ENCODE data around the gene IGFBP6. TPM values are rescaled to one million over a fixed set of nuclear protein-coding genes. Genes with fewer than 3 reads are reported as not detected.

Gene IGFBP6
- total RNA-seq, 1 donor from 2014 or later: 20.8 TPM

DNA sequence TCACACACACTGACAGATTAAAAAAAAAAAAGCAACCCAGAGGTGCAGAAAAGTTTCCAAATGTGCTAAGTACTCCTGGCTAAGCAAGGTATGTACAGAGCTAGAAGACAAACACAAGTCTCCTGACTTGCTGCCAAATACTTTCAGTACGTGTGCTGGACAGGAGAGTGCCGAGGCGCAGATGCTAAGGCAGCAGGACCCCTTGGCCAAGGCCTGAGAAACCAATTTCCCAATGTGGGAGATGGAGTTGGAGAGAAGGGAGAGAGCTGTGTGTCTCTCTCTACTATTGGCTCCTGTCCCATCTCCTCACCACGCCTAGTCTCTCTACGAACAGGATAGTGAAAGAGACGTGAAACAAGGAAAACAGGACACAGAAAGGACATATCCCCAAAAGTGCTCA is 23.6 kb upstream of the IGFBP6 start:
- no peaks in the 10 kb centered on the region for H3K27me3 Mint-ChIP-seq (ENCODE audit: low read depth, unreplicated experiment)
- Histone ChIP-seq H3K27ac (ENCODE audit: low read depth, low read length) (no peak overlapping the region), H3K9me3 (ENCODE audit: insufficient read depth, low read depth, low read length) (no peaks in the 10 kb centered on the region), H3K9ac (ENCODE audit: low read length) (no peak overlapping the region), H2AFZ (ENCODE audit: low read depth, low read length) (no peak overlapping the region), H3K79me2 (ENCODE audit: insufficient read depth, low read length) (peaks cover 26% of the 10 kb centered on the region), H3K4me1 (ENCODE audit: insufficient read depth, low read length) (peaks cover 31% of the 10 kb centered on the region), H4K20me1 (ENCODE audit: insufficient read depth, low read length) (peaks cover 5% of the 10 kb centered on the region), H3K36me3 (ENCODE audit: insufficient read depth, low read length) (peaks cover 33% of the 10 kb centered on the region), H3K4me2 (ENCODE audit: low read length) (no peak overlapping the region), H3K4me3 (ENCODE audit: insufficient read depth, low read depth, low read length) (no peak overlapping the region), H3K27me3 (ENCODE audit: insufficient read depth, low read length) (no peaks in the 10 kb centered on the region)
- peaks cover 54% of the 10 kb centered on the region for H3K36me3 Mint-ChIP-seq (ENCODE audit: low read depth, unreplicated experiment)
- FAIRE-seq (no peak), DNase-seq (ENCODE audit: low read depth) (no peak)
- TF ChIP-seq, protein P1, sequence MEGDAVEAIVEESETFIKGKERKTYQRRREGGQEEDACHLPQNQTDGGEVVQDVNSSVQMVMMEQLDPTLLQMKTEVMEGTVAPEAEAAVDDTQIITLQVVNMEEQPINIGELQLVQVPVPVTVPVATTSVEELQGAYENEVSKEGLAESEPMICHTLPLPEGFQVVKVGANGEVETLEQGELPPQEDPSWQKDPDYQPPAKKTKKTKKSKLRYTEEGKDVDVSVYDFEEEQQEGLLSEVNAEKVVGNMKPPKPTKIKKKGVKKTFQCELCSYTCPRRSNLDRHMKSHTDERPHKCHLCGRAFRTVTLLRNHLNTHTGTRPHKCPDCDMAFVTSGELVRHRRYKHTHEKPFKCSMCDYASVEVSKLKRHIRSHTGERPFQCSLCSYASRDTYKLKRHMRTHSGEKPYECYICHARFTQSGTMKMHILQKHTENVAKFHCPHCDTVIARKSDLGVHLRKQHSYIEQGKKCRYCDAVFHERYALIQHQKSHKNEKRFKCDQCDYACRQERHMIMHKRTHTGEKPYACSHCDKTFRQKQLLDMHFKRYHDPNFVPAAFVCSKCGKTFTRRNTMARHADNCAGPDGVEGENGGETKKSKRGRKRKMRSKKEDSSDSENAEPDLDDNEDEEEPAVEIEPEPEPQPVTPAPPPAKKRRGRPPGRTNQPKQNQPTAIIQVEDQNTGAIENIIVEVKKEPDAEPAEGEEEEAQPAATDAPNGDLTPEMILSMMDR (IDR thresholded peaks at IDR 0.05; ENCODE audit: insufficient read depth, low read depth, low read length): no peak
- no peak for TF ChIP-seq EZH2 (IDR thresholded peaks at IDR 0.05; ENCODE audit: insufficient read depth, low read length)
- H3K4me3 Mint-ChIP-seq (ENCODE audit: unreplicated experiment): no peak overlapping the region
- no peaks in the 10 kb centered on the region for H3K9me3 Mint-ChIP-seq (ENCODE audit: unreplicated experiment)
- H3K27ac Mint-ChIP-seq (ENCODE audit: unreplicated experiment): no peak overlapping the region
- peaks cover 27% of the 10 kb centered on the region for H3K4me1 Mint-ChIP-seq (ENCODE audit: low read depth, unreplicated experiment)

- no peaks in the 10 kb centered on the region for H3K27me3 ChIP-seq (ENCODE audit: insufficient read depth, low read length)
- no peak overlapping the region for H3K4me3 ChIP-seq (ENCODE audit: insufficient read depth, low read depth, low read length)
- H3K4me3 Mint-ChIP-seq (ENCODE audit: unreplicated experiment): no peak overlapping the region
- H3K9ac ChIP-seq (ENCODE audit: low read length): no peak overlapping the region
- H3K27me3 Mint-ChIP-seq (ENCODE audit: low read depth, unreplicated experiment): no peaks in the 10 kb centered on the region
- no peak overlapping the region for H2AFZ ChIP-seq (ENCODE audit: low read depth, low read length)
- DNase-seq (ENCODE audit: low read depth) (no peak), FAIRE-seq (no peak)
- no peak overlapping the region for H3K4me2 ChIP-seq (ENCODE audit: low read length)
- peaks cover 33% of the 10 kb centered on the region for H3K36me3 ChIP-seq (ENCODE audit: insufficient read depth, low read length)
- H3K36me3 Mint-ChIP-seq (ENCODE audit: low read depth, unreplicated experiment): peaks cover 49% of the 10 kb centered on the region
- peaks cover 5% of the 10 kb centered on the region for H4K20me1 ChIP-seq (ENCODE audit: insufficient read depth, low read length)
- no peak for TF ChIP-seq EZH2 (IDR thresholded peaks at IDR 0.05; ENCODE audit: insufficient read depth, low read length)
- TF ChIP-seq, protein P1 (IDR thresholded peaks at IDR 0.05; ENCODE audit: insufficient read depth, low read depth, low read length): no peak
- peaks cover 26% of the 10 kb centered on the region for H3K79me2 ChIP-seq (ENCODE audit: insufficient read depth, low read length)
- H3K27ac ChIP-seq (ENCODE audit: low read depth, low read length): no peak overlapping the region
- peaks cover 29% of the 10 kb centered on the region for H3K4me1 ChIP-seq (ENCODE audit: insufficient read depth, low read length)
- H3K9me3 ChIP-seq (ENCODE audit: insufficient read depth, low read depth, low read length): no peaks in the 10 kb centered on the region
- H3K9me3 Mint-ChIP-seq (ENCODE audit: unreplicated experiment): no peaks in the 10 kb centered on the region
- H3K4me1 Mint-ChIP-seq (ENCODE audit: low read depth, unreplicated experiment): peaks cover 27% of the 10 kb centered on the region
- no peak overlapping the region for H3K27ac Mint-ChIP-seq (ENCODE audit: unreplicated experiment)
Observed at GRCh38 chr12:53074283-53074998, 23.0 kb upstream of the IGFBP6 start.

DNA sequence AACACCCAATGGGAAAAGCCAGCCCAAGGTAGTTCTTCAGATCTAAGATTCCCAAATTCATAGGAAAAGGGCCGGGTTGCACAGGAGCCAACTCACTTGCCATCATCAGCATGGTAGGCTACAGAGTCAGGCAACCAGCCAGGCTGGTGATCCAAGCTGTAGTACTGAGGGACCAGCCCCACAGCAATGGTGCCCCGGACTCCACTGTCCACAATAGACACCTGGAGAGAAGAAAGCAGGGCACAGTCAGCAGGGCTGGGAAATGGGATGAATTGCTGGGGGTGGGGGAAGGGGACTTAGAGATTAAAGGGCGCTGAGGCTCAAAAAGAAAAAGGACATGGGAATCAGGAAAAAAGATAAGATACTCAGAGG is 22.5 kb upstream of the IGFBP6 start:
- TF ChIP-seq, protein P1 (IDR thresholded peaks at IDR 0.05; ENCODE audit: insufficient read depth, low read depth, low read length): no peak
- TF ChIP-seq EZH2 (IDR thresholded peaks at IDR 0.05; ENCODE audit: insufficient read depth, low read length): no peak
- H3K4me1 ChIP-seq (ENCODE audit: insufficient read depth, low read length): peaks cover 34% of the 10 kb centered on the region
- no peaks in the 10 kb centered on the region for H3K27me3 Mint-ChIP-seq (ENCODE audit: low read depth, unreplicated experiment)
- no peak overlapping the region for H3K27ac Mint-ChIP-seq (ENCODE audit: unreplicated experiment)
- FAIRE-seq: no peak
- no peak overlapping the region for H3K27ac ChIP-seq (ENCODE audit: low read depth, low read length)
- H3K9ac ChIP-seq (ENCODE audit: low read length): no peak overlapping the region
- H3K36me3 ChIP-seq (ENCODE audit: insufficient read depth, low read length): peaks cover 32% of the 10 kb centered on the region
- peaks cover 3% of the 10 kb centered on the region for H4K20me1 ChIP-seq (ENCODE audit: insufficient read depth, low read length)
- no peak overlapping the region for H3K4me2 ChIP-seq (ENCODE audit: low read length)
- H3K36me3 Mint-ChIP-seq (ENCODE audit: low read depth, unreplicated experiment): peaks cover 47% of the 10 kb centered on the region
- no peaks in the 10 kb centered on the region for H3K27me3 ChIP-seq (ENCODE audit: insufficient read depth, low read length)
- H3K9me3 ChIP-seq (ENCODE audit: insufficient read depth, low read depth, low read length): no peaks in the 10 kb centered on the region
- no peak overlapping the region for H2AFZ ChIP-seq (ENCODE audit: low read depth, low read length)
- peaks cover 26% of the 10 kb centered on the region for H3K79me2 ChIP-seq (ENCODE audit: insufficient read depth, low read length)
- peaks cover 27% of the 10 kb centered on the region for H3K4me1 Mint-ChIP-seq (ENCODE audit: low read depth, unreplicated experiment)
- no peak overlapping the region for H3K4me3 ChIP-seq (ENCODE audit: insufficient read depth, low read depth, low read length)
- no peak overlapping the region for H3K4me3 Mint-ChIP-seq (ENCODE audit: unreplicated experiment)
- DNase-seq (ENCODE audit: low read depth): no peak
- H3K9me3 Mint-ChIP-seq (ENCODE audit: unreplicated experiment): no peaks in the 10 kb centered on the region

Measured in astrocyte (in vitro differentiated cells and primary cell).